ENCODE data around the gene CDS1. TPM values are rescaled to one million over a fixed set of nuclear protein-coding genes. Genes with fewer than 3 reads are reported as not detected.

CDS1 gene
- total RNA-seq, 1 donor from 2014 or later = 0.05 TPM

Other genes with a start within 250 kb of the CDS1 start
- 0.94 and 1.6 TPM in 2 replicates for gene NKX6-1, start 83.8 kb upstream of the CDS1 start, total RNA-seq

All from myocyte (in vitro differentiated cells).